Measurements from ENCODE around the gene FNDC1.

FNDC1 gene

DNA sequence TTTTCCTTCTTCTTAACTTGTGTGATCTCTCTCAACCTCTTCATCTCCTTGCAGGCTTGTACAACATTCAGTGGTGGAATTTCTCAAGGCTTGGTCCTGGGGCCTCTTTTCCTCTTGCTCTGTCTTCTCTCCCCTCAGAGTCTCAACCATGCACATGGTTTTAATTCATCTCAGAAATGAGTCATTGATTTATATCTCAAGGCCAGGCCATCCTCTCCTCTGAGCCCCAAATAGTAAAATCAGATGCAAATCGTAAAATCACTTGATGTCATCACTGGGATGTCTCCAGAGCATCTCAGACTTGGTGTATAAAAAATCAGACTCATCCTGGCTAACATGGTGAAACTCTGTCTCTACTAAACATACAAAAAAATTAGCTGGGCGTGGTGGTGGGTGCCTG lies 85.0 kb downstream of the FNDC1 start:
- H3K27ac ChIP-seq, result no peak overlapping the region
- TF ChIP-seq, protein P1, sequence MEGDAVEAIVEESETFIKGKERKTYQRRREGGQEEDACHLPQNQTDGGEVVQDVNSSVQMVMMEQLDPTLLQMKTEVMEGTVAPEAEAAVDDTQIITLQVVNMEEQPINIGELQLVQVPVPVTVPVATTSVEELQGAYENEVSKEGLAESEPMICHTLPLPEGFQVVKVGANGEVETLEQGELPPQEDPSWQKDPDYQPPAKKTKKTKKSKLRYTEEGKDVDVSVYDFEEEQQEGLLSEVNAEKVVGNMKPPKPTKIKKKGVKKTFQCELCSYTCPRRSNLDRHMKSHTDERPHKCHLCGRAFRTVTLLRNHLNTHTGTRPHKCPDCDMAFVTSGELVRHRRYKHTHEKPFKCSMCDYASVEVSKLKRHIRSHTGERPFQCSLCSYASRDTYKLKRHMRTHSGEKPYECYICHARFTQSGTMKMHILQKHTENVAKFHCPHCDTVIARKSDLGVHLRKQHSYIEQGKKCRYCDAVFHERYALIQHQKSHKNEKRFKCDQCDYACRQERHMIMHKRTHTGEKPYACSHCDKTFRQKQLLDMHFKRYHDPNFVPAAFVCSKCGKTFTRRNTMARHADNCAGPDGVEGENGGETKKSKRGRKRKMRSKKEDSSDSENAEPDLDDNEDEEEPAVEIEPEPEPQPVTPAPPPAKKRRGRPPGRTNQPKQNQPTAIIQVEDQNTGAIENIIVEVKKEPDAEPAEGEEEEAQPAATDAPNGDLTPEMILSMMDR (IDR thresholded peaks at IDR 0.05), result no peak
- no peak for TF ChIP-seq ZFX (IDR thresholded peaks at IDR 0.05; ENCODE audit: borderline replicate concordance)

DNA sequence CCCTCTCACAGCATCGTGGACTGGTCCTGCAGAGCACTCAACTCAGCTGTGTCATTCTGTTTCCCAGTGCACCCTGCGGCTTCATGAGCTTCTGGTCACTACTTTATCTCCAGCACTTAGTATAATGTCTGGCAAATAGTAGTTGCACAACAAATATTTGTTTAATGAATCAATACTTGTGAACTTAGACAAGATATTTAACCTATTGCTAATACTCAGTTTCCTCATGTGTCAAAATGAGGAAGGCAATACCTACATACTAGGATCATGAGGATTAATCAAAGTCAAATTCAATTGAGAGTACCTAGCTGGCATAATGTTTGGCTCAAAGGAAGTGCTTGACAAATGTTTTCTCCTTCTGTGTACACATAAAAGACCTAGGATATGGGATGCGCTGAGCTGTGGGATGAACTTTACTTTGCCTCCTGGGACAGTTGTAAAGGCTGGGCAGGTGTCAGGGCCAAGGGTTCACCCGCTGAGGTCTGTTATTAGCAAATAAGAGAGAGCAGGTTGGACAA lies 86.3 kb downstream of the FNDC1 start:
- no peak overlapping the region for H3K27ac ChIP-seq
- no peak for TF ChIP-seq ZFX (IDR thresholded peaks at IDR 0.05; ENCODE audit: borderline replicate concordance)
- TF ChIP-seq, protein P1 (IDR thresholded peaks at IDR 0.05), result no peak

DNA sequence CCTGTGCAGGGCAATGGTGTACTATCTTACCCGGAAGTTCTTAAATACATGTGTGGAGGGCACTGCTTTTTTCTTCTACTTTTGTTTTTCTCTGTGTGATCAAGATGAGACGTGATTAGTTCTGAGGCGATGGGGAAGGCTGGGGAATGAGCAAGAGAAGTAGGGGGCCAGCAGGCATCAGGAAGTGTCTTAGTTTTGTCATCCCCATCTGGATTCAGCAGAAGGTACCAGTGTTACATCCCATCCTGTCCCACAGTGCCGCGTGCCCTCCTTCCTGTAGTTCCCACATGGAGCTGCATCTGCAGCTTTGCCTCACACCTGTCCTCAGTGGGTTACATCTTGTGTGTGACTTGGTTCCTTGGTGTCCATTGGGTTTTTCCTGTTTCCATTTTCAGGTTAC lies 86.9 kb downstream of the FNDC1 start:
- no peak for TF ChIP-seq ZFX (IDR thresholded peaks at IDR 0.05; ENCODE audit: borderline replicate concordance)
- TF ChIP-seq, protein P1 (IDR thresholded peaks at IDR 0.05), result no peak

DNA sequence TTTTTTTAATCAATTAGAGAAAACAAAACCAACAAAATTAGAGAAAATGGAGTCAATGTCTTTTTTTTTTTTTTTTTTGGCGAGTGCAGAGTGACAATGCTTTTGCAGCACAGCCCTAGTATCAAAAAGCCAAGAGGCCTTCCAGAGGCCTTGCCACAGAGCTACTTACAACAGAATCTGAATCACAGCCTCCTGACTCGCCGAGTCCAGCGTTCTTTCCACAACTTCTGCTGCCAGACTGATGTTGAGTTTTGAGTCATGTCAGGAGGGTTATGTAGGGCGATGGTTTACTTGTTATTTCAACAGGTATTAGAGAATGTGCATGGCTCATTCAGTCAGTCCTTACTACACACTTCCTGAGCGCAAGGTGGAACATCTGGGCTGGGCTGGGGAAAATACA lies 88.6 kb downstream of the FNDC1 start:
- H3K27ac ChIP-seq, result no peak overlapping the region
- no peak for TF ChIP-seq ZFX (IDR thresholded peaks at IDR 0.05; ENCODE audit: borderline replicate concordance)
- TF ChIP-seq, protein P1 (IDR thresholded peaks at IDR 0.05), result no peak

More for the DNA sequence above, 86.9 kb downstream of the FNDC1 start:
- no peak overlapping the region for H3K27ac ChIP-seq

DNA sequence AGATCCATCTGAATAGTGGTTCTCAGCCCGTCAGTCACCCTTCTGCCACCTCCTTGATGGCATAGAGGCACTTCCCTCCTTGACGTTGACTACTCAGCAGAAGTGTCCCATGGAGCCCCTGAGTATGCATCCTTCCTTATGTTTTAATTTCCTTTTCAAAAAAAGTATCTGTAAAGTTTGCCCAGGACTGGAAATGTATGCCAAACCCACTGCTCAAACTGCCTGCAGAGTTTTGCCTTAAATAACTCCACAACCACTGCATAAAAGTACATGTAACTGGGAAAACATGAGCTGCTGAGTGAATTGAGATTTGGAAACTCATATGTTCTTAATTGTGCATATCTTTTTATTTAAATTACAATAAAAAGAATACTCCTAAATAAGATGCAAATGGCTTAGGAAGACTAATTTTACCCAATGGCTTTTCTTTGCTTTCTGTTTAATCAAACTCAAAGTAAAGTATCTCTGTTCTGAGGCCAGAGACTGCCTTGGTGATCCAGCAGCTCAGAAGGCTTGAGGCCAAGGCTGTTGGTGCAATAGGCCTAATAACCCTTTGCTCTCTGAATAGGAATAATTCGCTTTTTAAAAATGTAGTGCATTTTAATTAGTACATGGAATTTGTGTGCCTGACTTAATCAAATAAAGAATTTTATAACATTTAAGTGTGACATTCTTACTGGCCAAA lies 90.4 kb downstream of the FNDC1 start:
- H3K27ac ChIP-seq, result no peak overlapping the region

DNA sequence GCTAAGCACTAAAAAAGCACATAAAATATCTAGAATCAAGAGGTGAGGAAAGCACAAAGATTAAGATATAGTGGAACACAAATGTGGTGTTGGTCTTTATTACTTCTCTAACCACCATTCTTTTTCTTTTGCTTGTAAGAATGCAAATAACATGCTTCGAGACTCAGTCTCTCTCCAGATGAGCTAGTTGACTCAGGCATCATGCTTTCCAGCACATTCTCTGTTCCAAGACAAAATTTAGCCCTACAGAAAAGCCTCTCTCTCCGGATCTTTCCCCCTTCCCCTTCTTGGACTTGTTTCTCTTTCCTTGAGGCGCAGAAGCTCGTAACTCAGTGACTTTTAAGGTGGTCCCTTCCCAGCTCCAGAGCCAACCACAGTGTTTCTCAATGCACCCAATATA lies 91.0 kb downstream of the FNDC1 start:
- no peak for TF ChIP-seq ZFX (IDR thresholded peaks at IDR 0.05; ENCODE audit: borderline replicate concordance)
- TF ChIP-seq, protein P1 (IDR thresholded peaks at IDR 0.05), result no peak
- no peak overlapping the region for H3K27ac ChIP-seq

More for the DNA sequence above, 90.4 kb downstream of the FNDC1 start:
- no peak for TF ChIP-seq ZFX (IDR thresholded peaks at IDR 0.05; ENCODE audit: borderline replicate concordance)

DNA sequence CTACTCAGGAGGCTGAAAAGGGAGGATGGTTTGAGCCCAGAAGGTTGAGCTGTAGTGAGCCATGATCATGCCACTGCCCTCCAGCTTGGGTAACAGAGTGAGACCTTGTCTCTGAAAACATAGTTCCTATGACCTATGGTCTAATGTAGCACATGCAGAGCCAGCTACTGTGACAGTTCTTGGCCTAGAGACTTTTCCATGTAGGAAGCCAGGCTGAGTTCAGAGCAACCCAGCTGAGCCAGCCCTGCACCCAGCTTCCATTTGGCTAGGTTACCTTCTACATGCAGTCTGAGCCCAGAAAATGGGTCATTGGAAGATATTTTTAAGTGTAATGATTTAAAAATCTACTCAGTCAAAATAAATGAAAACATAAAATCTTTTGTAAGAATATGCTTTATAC lies 92.8 kb downstream of the FNDC1 start:
- TF ChIP-seq, protein P1 (IDR thresholded peaks at IDR 0.05), result no peak
- no peak for TF ChIP-seq ZFX (IDR thresholded peaks at IDR 0.05; ENCODE audit: borderline replicate concordance)
- no peak overlapping the region for H3K27ac ChIP-seq
